ENCODE results near the gene AKR1B1. TPM values are rescaled to one million over a fixed set of nuclear protein-coding genes. Genes with fewer than 3 reads are reported as not detected.

The AKR1B1 gene
- total and polyA plus RNA-seq, 2 of the 4 experiments (the other 2 are of a cell fraction): 90.9 to 201 TPM

DNA sequence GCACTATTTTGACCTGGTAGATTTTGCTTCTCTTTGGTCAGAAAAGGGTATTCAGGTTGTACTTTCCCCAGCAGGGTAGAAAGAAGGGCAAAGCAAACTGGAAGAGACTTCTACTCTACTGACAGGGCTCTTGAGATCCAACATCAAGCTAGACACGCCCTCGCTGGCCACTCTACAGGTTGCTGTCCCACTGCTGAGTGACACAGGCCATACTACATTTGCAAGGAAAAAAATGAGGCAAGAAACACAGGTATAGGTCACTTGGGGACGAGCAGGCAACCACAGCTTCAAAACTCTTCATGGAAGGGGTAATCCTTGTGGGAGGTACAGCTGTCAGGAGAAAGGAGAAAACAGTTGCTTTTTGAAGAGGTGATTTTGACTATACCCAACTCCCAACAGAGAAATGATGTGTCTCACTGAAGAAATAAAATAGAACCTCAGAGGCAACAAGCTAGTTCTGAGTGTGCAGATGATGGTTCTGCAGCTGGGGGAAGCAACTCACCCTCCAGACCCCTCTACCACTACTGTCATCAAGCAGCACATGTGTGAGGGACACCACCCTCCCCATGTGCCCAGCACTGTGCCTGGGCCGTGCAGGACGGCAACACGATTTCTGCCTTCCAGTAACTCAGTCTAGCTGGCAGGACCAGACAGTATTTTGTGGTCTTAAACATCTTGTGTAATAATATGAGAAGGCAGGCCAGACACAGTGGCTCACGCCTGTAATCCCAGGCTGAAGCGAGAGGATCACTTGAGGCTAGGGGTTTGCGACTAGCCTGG lies 16.3 kb downstream of the AKR1B1 start:
- Histone ChIP-seq H3K36me3 (ENCODE audit: control insufficient read depth, insufficient read depth, low read length) (peaks cover 61% of the 10 kb centered on the region), H4K5ac (ENCODE audit: low read depth, low read length) (no peak overlapping the region), H2AFZ (replicated peaks; ENCODE audit: low read length, poor library complexity) (no peak overlapping the region), H3K27ac (ENCODE audit: insufficient read depth, low read length) (no peak overlapping the region), H3K18ac (ENCODE audit: low read depth, low read length) (no peak overlapping the region), H3K9ac (ENCODE audit: low read depth, low read length) (no peak overlapping the region), H4K20me1 (ENCODE audit: insufficient read depth, low read length) (no peaks in the 10 kb centered on the region), H2AK5ac (ENCODE audit: low read depth, low read length) (no peak overlapping the region), H3K9me3 (ENCODE audit: control insufficient read depth, insufficient read depth, low read length) (peaks cover 5% of the 10 kb centered on the region), H4K91ac (ENCODE audit: insufficient read depth, low read depth, low read length) (no peak overlapping the region), H2BK120ac (ENCODE audit: low read depth, low read length) (no peak overlapping the region), H3K14ac (replicated peaks; ENCODE audit: low read depth, low read length) (no peak overlapping the region), H3K4ac (ENCODE audit: low read depth, low read length) (no peak overlapping the region), H2BK5ac (ENCODE audit: low read depth, low read length, poor library complexity, severe bottlenecking) (no peak overlapping the region), H3K4me1 (ENCODE audit: control insufficient read depth, insufficient read depth, low read length) (no peaks in the 10 kb centered on the region), H2AK9ac (replicated peaks; ENCODE audit: low read depth, low read length, poor library complexity) (no peak overlapping the region), H2BK15ac (ENCODE audit: low read depth, low read length) (no peak overlapping the region), H3K79me1 (ENCODE audit: low read depth in 1 of 2, low read length in 2 of 2) (peaks cover 1 to 5% of the 10 kb centered on the region in 2 experiments; a peak in 2 of 4 replicates), H3K23ac (ENCODE audit: low read depth, low read length) (no peak overlapping the region), H3K56ac (ENCODE audit: extremely low read depth, insufficient read depth, low read length) (no peak overlapping the region), H3K9me1 (ENCODE audit: insufficient read depth, low read length) (peaks cover 7% of the 10 kb centered on the region), H3K27me3 (ENCODE audit: control insufficient read depth, insufficient read depth, low read length) (no peaks in the 10 kb centered on the region), H3K4me3 (ENCODE audit: insufficient read depth, low read depth, low read length) (no peak overlapping the region), H2BK20ac (ENCODE audit: low read depth, low read length) (no peak overlapping the region), H3K4me2 (ENCODE audit: low read depth, low read length) (no peak overlapping the region), H4K8ac (ENCODE audit: low read depth in 2 of 2, low read length in 2 of 2) (no peak overlapping the region)
- no peak for TF ChIP-seq NFE2L2 (IDR thresholded peaks at IDR 0.05; ENCODE audit: low read depth, low read length)
- TF ChIP-seq RAD21 (IDR thresholded peaks at IDR 0.05; ENCODE audit: low read length): no peak
- TF ChIP-seq FOS (IDR thresholded peaks at IDR 0.05; ENCODE audit: low read depth, low read length): no peak
- TF ChIP-seq, protein P1, sequence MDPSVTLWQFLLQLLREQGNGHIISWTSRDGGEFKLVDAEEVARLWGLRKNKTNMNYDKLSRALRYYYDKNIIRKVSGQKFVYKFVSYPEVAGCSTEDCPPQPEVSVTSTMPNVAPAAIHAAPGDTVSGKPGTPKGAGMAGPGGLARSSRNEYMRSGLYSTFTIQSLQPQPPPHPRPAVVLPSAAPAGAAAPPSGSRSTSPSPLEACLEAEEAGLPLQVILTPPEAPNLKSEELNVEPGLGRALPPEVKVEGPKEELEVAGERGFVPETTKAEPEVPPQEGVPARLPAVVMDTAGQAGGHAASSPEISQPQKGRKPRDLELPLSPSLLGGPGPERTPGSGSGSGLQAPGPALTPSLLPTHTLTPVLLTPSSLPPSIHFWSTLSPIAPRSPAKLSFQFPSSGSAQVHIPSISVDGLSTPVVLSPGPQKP (IDR thresholded peaks at IDR 0.05; ENCODE audit: borderline replicate concordance, low read depth, low read length): no peak
- no peak for TF ChIP-seq CHD1 (IDR thresholded peaks at IDR 0.05; ENCODE audit: low read depth, low read length)
- TF ChIP-seq, protein P2, sequence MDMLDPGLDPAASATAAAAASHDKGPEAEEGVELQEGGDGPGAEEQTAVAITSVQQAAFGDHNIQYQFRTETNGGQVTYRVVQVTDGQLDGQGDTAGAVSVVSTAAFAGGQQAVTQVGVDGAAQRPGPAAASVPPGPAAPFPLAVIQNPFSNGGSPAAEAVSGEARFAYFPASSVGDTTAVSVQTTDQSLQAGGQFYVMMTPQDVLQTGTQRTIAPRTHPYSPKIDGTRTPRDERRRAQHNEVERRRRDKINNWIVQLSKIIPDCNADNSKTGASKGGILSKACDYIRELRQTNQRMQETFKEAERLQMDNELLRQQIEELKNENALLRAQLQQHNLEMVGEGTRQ (IDR thresholded peaks at IDR 0.05; ENCODE audit: low read depth, low read length): no peak
- TF ChIP-seq, protein P3, sequence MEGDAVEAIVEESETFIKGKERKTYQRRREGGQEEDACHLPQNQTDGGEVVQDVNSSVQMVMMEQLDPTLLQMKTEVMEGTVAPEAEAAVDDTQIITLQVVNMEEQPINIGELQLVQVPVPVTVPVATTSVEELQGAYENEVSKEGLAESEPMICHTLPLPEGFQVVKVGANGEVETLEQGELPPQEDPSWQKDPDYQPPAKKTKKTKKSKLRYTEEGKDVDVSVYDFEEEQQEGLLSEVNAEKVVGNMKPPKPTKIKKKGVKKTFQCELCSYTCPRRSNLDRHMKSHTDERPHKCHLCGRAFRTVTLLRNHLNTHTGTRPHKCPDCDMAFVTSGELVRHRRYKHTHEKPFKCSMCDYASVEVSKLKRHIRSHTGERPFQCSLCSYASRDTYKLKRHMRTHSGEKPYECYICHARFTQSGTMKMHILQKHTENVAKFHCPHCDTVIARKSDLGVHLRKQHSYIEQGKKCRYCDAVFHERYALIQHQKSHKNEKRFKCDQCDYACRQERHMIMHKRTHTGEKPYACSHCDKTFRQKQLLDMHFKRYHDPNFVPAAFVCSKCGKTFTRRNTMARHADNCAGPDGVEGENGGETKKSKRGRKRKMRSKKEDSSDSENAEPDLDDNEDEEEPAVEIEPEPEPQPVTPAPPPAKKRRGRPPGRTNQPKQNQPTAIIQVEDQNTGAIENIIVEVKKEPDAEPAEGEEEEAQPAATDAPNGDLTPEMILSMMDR (conservative IDR thresholded peaks at IDR 0.05; ENCODE audit: low read depth, low read length): no peak
- TF ChIP-seq CEBPB (IDR thresholded peaks at IDR 0.05; ENCODE audit: low read depth, low read length): no peak
- no peak for TF ChIP-seq POLR2A (IDR thresholded peaks at IDR 0.05; ENCODE audit: low read depth, low read length)
- no peak for TF ChIP-seq MAFK (IDR thresholded peaks at IDR 0.05; ENCODE audit: low read depth, low read length)
- TF ChIP-seq RFX5 (IDR thresholded peaks at IDR 0.05; ENCODE audit: low read depth, low read length): no peak
- POLR2A ChIA-PET (ENCODE audit: unreplicated experiment): no interaction called here
- dilution Hi-C loops (cut with HindIII; ENCODE audit: low sequenced_read_pairs, unreplicated experiment): no loop called here
- intact Hi-C loops (cut with micrococcal nuclease): no loop called here
- ATAC-seq (ENCODE audit: low read depth) (no peak), DNase-seq (no peak)
- WGBS, 2 experiments (ENCODE audit: extremely low coverage in 2 of 2, insufficient read length in 1 of 2): 100% methylated on average over 1 of the region's 9 CpGs; no CpG with 5 or more reads in 1 of the 2 experiments
- in situ Hi-C loops (cut with MboI; ENCODE audit: low sequenced_read_pairs): loop anchor here (5.0 kb wide), 1 partner anchor 170 kb away; no protein-coding TSS in a partner anchor
- CTCF ChIA-PET: interaction anchor here (0.7 to 1.9 kb wide), 3 partner anchors 10 to 142 kb away, joined by 3 to 7 read pairs (median 3); no protein-coding TSS in a partner anchor
- no TSS peak for BruUV-seq (replicated peaks)

All from IMR-90 (cell line).